Neural cell (in vitro differentiated cells): Measurements from ENCODE around the gene MPPED2. TPM values are rescaled to one million over a fixed set of nuclear protein-coding genes. Genes with fewer than 3 reads are reported as not detected.
A peak's percentile ranks its signal among the peaks of the same experiment; 100 is the strongest.

Experiments
- H2AFZ ChIP-seq: fragments of 200-600, 300-800 bp; sonication (generic), shearing (Covaris generic); 2 replicates; pipeline ENCODE4 v1.6.0; 2014; ENCODE audit warnings: low read depth, mild to moderate bottlenecking, antibody characterized with exemption, low read length, moderate library complexity
- H3F3A ChIP-seq: fragments of 200-600 bp; shearing (Covaris generic); 2 replicates; pipeline ENCODE4 v1.6.1; 2016; ENCODE audit warnings: mild to moderate bottlenecking, moderate library complexity, mixed read lengths, antibody characterized with exemption, low read length; ENCODE audit not compliant: insufficient read depth, poor library complexity, severe bottlenecking
- H3K27ac ChIP-seq: fragments of 200-600, 300-800 bp; sonication (generic), shearing (Covaris generic); 2 replicates; pipeline ENCODE4 v1.5.1; 2014; ENCODE audit warnings: mild to moderate bottlenecking, low read length, moderate library complexity
- H3K27me3 ChIP-seq: fragments of 300-800, 200-600 bp; sonication (generic), shearing (Covaris generic); 2 replicates; pipeline ENCODE4 v1.6.0; 2014; ENCODE audit warnings: mild to moderate bottlenecking, low read depth, low read length, moderate library complexity; ENCODE audit not compliant: insufficient read depth
- H3K36me3 ChIP-seq: fragments of 300-800, 200-600 bp; sonication (generic), shearing (Covaris generic); 2 replicates; pipeline ENCODE4 v1.5.1; 2014; ENCODE audit warnings: mild to moderate bottlenecking, antibody characterized with exemption, low read length, moderate library complexity; ENCODE audit not compliant: insufficient read depth
- H3K4me2 ChIP-seq: fragments of 300-800, 200-600 bp; sonication (generic), shearing (Covaris generic); 2 replicates; pipeline ENCODE4 v1.6.0; 2014; ENCODE audit warnings: mild to moderate bottlenecking, low read length
- H3K4me3 ChIP-seq: fragments of 300-800, 200-600 bp; sonication (generic), shearing (Covaris generic); 2 replicates; pipeline ENCODE4 v1.5.1; 2014; ENCODE audit warnings: mild to moderate bottlenecking, low read length, moderate library complexity
- H3K79me2 ChIP-seq: fragments of 200-600 bp; shearing (Covaris generic); replicated peaks from 2 replicates; pipeline ENCODE4 v1.6.0; 2014; ENCODE audit warnings: mild to moderate bottlenecking, low read length, moderate library complexity; ENCODE audit not compliant: insufficient read depth
- H3K9ac ChIP-seq: fragments of 300-800, 200-600 bp; sonication (generic), shearing (Covaris generic); 2 replicates; pipeline ENCODE4 v1.6.1; 2016; ENCODE audit warnings: mild to moderate bottlenecking, low read length, mixed read lengths
- H3K9me2 ChIP-seq: fragments of 200-600 bp; shearing (Covaris generic); 2 replicates; pipeline ENCODE4 v1.6.1; 2016; ENCODE audit warnings: mild to moderate bottlenecking, low read length, mixed read lengths; ENCODE audit not compliant: insufficient read depth
- H3K9me3 ChIP-seq: fragments of 200-600, 300-800 bp; sonication (generic), shearing (Covaris generic); 2 replicates; pipeline ENCODE4 v1.6.1; 2016; ENCODE audit warnings: mild to moderate bottlenecking, mixed run types, low read length, moderate library complexity, mixed read lengths
- H4K20me1 ChIP-seq: fragments of 200-600 bp; shearing (Covaris generic); 2 replicates; pipeline ENCODE4 v1.6.1; 2016; ENCODE audit warnings: mild to moderate bottlenecking, mixed run types; ENCODE audit not compliant: insufficient read depth
- CTCF ChIP-seq: fragments of 450-650 bp; IDR thresholded peaks from 2 replicates; pipeline ENCODE4 v1.5.1; 2014; ENCODE audit warnings: antibody characterized with exemption, mild to moderate bottlenecking, moderate library complexity; ENCODE audit not compliant: poor library complexity, severe bottlenecking
- EP300 ChIP-seq: fragments of 450-650 bp; conservative IDR thresholded peaks from 2 replicates; pipeline ENCODE4 v1.6.1; 2014; ENCODE audit warnings: antibody characterized with exemption, mild to moderate bottlenecking, moderate library complexity; ENCODE audit not compliant: poor library complexity, severe bottlenecking
- EZH2 ChIP-seq: fragments of 200-600, 300-800 bp; shearing (Covaris generic), sonication (generic); IDR thresholded peaks from 2 replicates; pipeline ENCODE4 v1.6.1; 2014; ENCODE audit warnings: antibody characterized with exemption, low read length, borderline replicate concordance, mild to moderate bottlenecking; ENCODE audit not compliant: insufficient read depth, poor library complexity, severe bottlenecking
- MXI1 ChIP-seq: fragments of 450-650 bp; conservative IDR thresholded peaks from 2 replicates; pipeline ENCODE4 v1.6.1; 2014; ENCODE audit warnings: antibody characterized with exemption, mild to moderate bottlenecking; ENCODE audit not compliant: poor library complexity, severe bottlenecking
- POLR2AphosphoS5 ChIP-seq: IDR thresholded peaks from 2 replicates; pipeline ENCODE4 v1.6.1; 2012
- RAD21 ChIP-seq: fragments of 450-650 bp; conservative IDR thresholded peaks from 2 replicates; pipeline ENCODE4 v1.6.1; 2014; ENCODE audit warnings: antibody characterized with exemption, mild to moderate bottlenecking, moderate library complexity
- REST ChIP-seq: IDR thresholded peaks from 2 replicates; pipeline ENCODE4 v1.6.1; 2012; ENCODE audit warnings: borderline replicate concordance
- SMC3 ChIP-seq: fragments of 450-650 bp; conservative IDR thresholded peaks from 2 replicates; pipeline ENCODE4 v1.6.1; 2014; ENCODE audit warnings: antibody characterized with exemption, mild to moderate bottlenecking, moderate library complexity; ENCODE audit not compliant: poor library complexity
- TAF1 ChIP-seq: IDR thresholded peaks from 2 replicates; pipeline ENCODE4 v1.6.1; 2012; ENCODE audit warnings: low read depth
- polyA plus RNA-seq: library from polyadenylated mRNA; depleted of rRNA; stranded (reverse); fragments of >200 nt; gene quantifications from 2 replicates; pipeline ENCODE4 v1.2.3, GENCODE V29; 2014

Gene MPPED2
- polyA plus RNA-seq, 1 donor from 2014 or later = 99.7 TPM

GRCh38 chr11:30424321-30424720, 161.8 kb downstream of the MPPED2 start:
- Histone ChIP-seq H3K27ac (peak overlapping the region; percentile 90), H3K9me2 (no peaks in the 10 kb centered on the region), H3K79me2 (peaks cover 19% of the 10 kb centered on the region), H3K4me2 (peak overlapping the region; percentile 73), H3K27me3 (no peaks in the 10 kb centered on the region), H4K20me1 (no peaks in the 10 kb centered on the region), H3K9ac (peak overlapping the region; percentile 50), H3K36me3 (no peaks in the 10 kb centered on the region), H3F3A (no peaks in the 10 kb centered on the region), H3K4me3 (peak overlapping the region; percentile 53), H3K9me3 (no peaks in the 10 kb centered on the region), H2AFZ (no peak overlapping the region)
- TF ChIP-seq EZH2 (no peak), RAD21 (peak; percentile 29), SMC3 (no peak), POLR2AphosphoS5 (peak; percentile 85), TAF1 (no peak), MXI1 (peak; percentile 25), CTCF (no peak), REST (peak; percentile 52), EP300 (peak; percentile 99)

GRCh38 chr11:30423886-30424285, 162.3 kb downstream of the MPPED2 start:
- H3K27me3 ChIP-seq = no peaks in the 10 kb centered on the region
- H4K20me1 ChIP-seq = no peaks in the 10 kb centered on the region
- H3F3A ChIP-seq = no peaks in the 10 kb centered on the region
- H3K9ac ChIP-seq = peak overlapping the region; percentile 36
- H2AFZ ChIP-seq = no peak overlapping the region
- peak overlapping the region; percentile 53 for H3K4me3 ChIP-seq
- H3K79me2 ChIP-seq = peaks cover 16% of the 10 kb centered on the region
- H3K4me2 ChIP-seq = peak overlapping the region; percentile 28
- no peaks in the 10 kb centered on the region for H3K9me3 ChIP-seq
- no peaks in the 10 kb centered on the region for H3K9me2 ChIP-seq
- TF ChIP-seq SMC3 (no peak), TAF1 (no peak), MXI1 (no peak), EP300 (no peak), EZH2 (no peak), CTCF (no peak), REST (no peak), POLR2AphosphoS5 (no peak), RAD21 (no peak)
- H3K36me3 ChIP-seq = no peaks in the 10 kb centered on the region
- H3K27ac ChIP-seq = peak overlapping the region; percentile 90
